ENCODE measurements around the gene RBMS1. TPM values are rescaled to one million over a fixed set of nuclear protein-coding genes. Genes with fewer than 3 reads are reported as not detected.
A peak's percentile ranks its signal among the peaks of the same experiment; 100 is the strongest.

RBMS1 gene
- total RNA-seq, 4 donors from 2014 or later, result 13.0 to 24.5 (median 14.1) TPM

DNA sequence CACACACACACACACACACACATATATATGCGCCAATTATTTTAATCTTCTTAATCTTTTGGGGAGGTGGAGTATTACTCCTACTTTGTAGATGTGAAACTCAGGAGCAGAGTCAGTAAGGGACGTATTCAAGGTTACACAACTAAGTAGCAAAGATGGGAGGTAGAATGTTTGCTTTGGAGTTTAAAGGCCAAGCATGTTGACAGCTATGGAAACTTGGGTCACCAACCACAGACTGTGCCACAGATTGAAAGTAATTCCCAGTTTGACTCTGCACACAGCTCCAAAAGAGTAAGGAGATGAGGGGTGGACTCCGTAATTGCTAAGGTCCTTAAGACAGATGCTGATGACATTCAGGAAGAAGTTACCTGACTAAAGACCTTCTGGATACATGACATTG, 168.7 kb downstream of the RBMS1 start:
- intact Hi-C loops (cut with DNase I; ENCODE audit: low total_unique reads) (loop anchor here (5.0 to 10.0 kb wide), 2 partner anchors 210 to 667 kb away; no protein-coding TSS in a partner anchor), in situ Hi-C loops (cut with MboI; ENCODE audit: low sequenced_read_pairs in 4 of 4) (loop anchor here in 1 of 4 donors (25.0 kb wide), 1 partner anchor 637 kb away; no protein-coding TSS in a partner anchor)
- no peaks in the 10 kb centered on the region for H3K27me3 ChIP-seq
- no peak for DNase-seq
- TF ChIP-seq, protein P1, sequence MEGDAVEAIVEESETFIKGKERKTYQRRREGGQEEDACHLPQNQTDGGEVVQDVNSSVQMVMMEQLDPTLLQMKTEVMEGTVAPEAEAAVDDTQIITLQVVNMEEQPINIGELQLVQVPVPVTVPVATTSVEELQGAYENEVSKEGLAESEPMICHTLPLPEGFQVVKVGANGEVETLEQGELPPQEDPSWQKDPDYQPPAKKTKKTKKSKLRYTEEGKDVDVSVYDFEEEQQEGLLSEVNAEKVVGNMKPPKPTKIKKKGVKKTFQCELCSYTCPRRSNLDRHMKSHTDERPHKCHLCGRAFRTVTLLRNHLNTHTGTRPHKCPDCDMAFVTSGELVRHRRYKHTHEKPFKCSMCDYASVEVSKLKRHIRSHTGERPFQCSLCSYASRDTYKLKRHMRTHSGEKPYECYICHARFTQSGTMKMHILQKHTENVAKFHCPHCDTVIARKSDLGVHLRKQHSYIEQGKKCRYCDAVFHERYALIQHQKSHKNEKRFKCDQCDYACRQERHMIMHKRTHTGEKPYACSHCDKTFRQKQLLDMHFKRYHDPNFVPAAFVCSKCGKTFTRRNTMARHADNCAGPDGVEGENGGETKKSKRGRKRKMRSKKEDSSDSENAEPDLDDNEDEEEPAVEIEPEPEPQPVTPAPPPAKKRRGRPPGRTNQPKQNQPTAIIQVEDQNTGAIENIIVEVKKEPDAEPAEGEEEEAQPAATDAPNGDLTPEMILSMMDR (IDR thresholded peaks at IDR 0.05 in 4 of 5, conservative IDR thresholded peaks at IDR 0.05 in 1 of 5), result no peak
- no peak for TF ChIP-seq POLR2A (IDR thresholded peaks at IDR 0.05)
- H3K9me3 ChIP-seq, result no peaks in the 10 kb centered on the region
- H3K4me3 ChIP-seq, result no peak overlapping the region
- no peaks in the 10 kb centered on the region for H3K36me3 ChIP-seq
- peaks cover 53 to 55% of the 10 kb centered on the region in 2 donors for H3K4me1 ChIP-seq
- H3K27ac ChIP-seq, result no peak overlapping the region
- ATAC-seq, result no peak

DNA sequence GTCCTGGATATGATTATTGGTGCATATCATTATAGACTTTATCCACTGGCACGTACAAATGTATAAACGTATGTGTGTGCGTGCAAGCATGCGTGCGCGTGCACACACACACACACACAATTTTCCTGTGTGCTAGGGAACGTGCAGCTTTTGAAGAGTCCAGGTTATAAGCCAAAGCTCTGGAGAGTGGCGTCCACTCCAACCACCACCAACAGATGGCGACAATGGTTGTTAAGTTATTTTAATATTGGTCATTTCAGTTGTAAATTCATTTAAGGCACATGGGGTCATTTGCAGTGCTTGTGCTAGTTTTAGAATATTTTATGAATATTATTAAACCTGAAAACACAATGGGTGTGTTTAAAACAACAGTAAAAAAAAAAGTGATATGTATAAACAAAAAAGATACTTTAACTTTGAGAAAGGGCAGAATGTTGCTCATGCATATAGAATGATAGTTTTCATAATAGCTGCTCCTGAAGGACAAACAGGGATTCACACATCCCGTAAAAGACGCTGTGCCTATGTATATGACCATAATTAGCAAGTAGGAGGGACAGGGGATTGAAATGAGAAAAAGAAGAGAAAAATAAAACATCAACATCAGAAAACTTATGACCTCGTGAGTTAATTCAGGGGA, 169.3 kb downstream of the RBMS1 start:
- intact Hi-C loops (cut with DNase I; ENCODE audit: low total_unique reads) (loop anchor here (10.0 kb wide), 1 partner anchor 209 kb away; no protein-coding TSS in a partner anchor), in situ Hi-C loops (cut with MboI; ENCODE audit: low sequenced_read_pairs in 4 of 4) (loop anchor here in 1 of 4 donors (25.0 kb wide), 1 partner anchor 638 kb away; no protein-coding TSS in a partner anchor)
- no peak overlapping the region for H3K4me3 ChIP-seq
- DNase-seq, result peak in 1 of 2 donors; percentile 49
- H3K27ac ChIP-seq, result no peak overlapping the region
- no peak for TF ChIP-seq POLR2A (IDR thresholded peaks at IDR 0.05)
- TF ChIP-seq, protein P1 (IDR thresholded peaks at IDR 0.05 in 4 of 5, conservative IDR thresholded peaks at IDR 0.05 in 1 of 5), result peak; percentile 54 to 81 (median 76)
- ATAC-seq, result peak; percentile 56 to 63
- H3K9me3 ChIP-seq, result no peaks in the 10 kb centered on the region
- H3K4me1 ChIP-seq, result peaks cover 47 to 50% of the 10 kb centered on the region in 2 donors
- no peaks in the 10 kb centered on the region for H3K27me3 ChIP-seq
- no peaks in the 10 kb centered on the region for H3K36me3 ChIP-seq

DNA sequence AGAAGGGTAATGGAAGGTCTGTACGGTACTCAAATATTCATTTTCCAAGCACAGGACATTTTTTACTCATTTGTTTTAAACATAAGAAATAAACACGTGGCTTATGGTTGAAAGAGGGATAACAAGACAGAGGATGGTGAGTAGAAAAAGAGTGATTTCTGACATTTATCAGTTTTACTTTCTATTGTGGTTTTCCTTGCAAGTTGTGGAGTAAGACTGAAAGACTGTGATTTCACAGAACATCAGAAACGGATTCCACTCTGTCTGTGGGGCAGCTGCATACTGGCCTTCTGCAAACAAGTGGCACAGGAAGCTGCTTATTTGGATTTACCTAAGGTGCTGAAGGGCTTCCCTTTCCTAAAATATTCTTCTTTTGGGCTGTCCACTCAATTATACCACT, 171.3 kb downstream of the RBMS1 start:
- Histone ChIP-seq H3K27me3 (no peaks in the 10 kb centered on the region), H3K27ac (no peak overlapping the region), H3K9me3 (no peaks in the 10 kb centered on the region), H3K4me3 (no peak overlapping the region), H3K4me1 (peaks cover 39 to 49% of the 10 kb centered on the region in 2 donors), H3K36me3 (no peaks in the 10 kb centered on the region)
- intact Hi-C loops (cut with DNase I; ENCODE audit: low total_unique reads) (loop anchor here (10.0 kb wide), 1 partner anchor 208 kb away; no protein-coding TSS in a partner anchor), in situ Hi-C loops (cut with MboI; ENCODE audit: low sequenced_read_pairs in 4 of 4) (loop anchor here in 1 of 4 donors (25.0 kb wide), 1 partner anchor 640 kb away; no protein-coding TSS in a partner anchor)
- ATAC-seq (no peak), DNase-seq (no peak)
- TF ChIP-seq, protein P1 (IDR thresholded peaks at IDR 0.05 in 4 of 5, conservative IDR thresholded peaks at IDR 0.05 in 1 of 5), result no peak
- TF ChIP-seq POLR2A (IDR thresholded peaks at IDR 0.05), result no peak

DNA sequence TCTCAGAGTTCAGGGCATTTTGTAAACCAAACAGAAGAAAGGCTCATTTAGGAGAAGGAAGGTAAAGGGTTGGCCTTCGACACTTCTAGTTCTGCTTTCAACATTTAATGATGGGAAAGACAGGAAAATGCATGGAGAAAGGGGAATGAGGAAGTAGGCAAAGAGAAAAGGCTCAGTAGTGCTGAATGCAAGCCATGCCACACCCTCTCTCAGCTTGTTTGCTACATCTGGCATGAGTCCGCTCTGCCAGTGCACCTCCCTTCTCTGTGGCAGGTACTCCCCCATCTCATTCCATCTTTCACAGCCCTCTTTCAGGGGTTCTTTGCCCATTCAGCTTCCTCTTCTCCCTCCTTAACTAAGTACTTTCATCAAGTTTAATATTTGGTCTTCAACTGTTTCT, 172.6 kb downstream of the RBMS1 start:
- in situ Hi-C loops (cut with MboI; ENCODE audit: low sequenced_read_pairs in 4 of 4), result loop anchor here in 1 of 4 donors (25.0 kb wide), 1 partner anchor 641 kb away; no protein-coding TSS in a partner anchor
- no peak for DNase-seq
- ATAC-seq, result no peak
- peaks cover 40 to 49% of the 10 kb centered on the region in 2 donors for H3K4me1 ChIP-seq
- no peaks in the 10 kb centered on the region for H3K36me3 ChIP-seq
- no peak overlapping the region for H3K4me3 ChIP-seq
- H3K27ac ChIP-seq, result no peak overlapping the region
- H3K9me3 ChIP-seq, result no peaks in the 10 kb centered on the region
- TF ChIP-seq POLR2A (IDR thresholded peaks at IDR 0.05), result no peak
- TF ChIP-seq, protein P1 (IDR thresholded peaks at IDR 0.05 in 4 of 5, conservative IDR thresholded peaks at IDR 0.05 in 1 of 5), result no peak
- intact Hi-C loops (cut with DNase I; ENCODE audit: low total_unique reads), result loop anchor here (10.0 kb wide), 1 partner anchor 206 kb away; no protein-coding TSS in a partner anchor
- no peaks in the 10 kb centered on the region for H3K27me3 ChIP-seq
